ENCODE results near the gene KCNH1. TPM values are rescaled to one million over a fixed set of nuclear protein-coding genes. Genes with fewer than 3 reads are reported as not detected.

Gene KCNH1
- total RNA-seq, 2 experiments from 2014 or later: not detected

GRCh38 chr1:211111351-211111750, 22.6 kb downstream of the KCNH1 start:
- Mint-ChIP-seq H3K4me3 (no peak overlapping the region), H3K9me3 (no peaks in the 10 kb centered on the region), H3K27ac (no peak overlapping the region), H3K36me3 (ENCODE audit: low read depth) (no peaks in the 10 kb centered on the region), H3K4me1 (ENCODE audit: low read depth) (no peaks in the 10 kb centered on the region), H3K27me3 (peaks cover 16% of the 10 kb centered on the region)
- DNase-seq (no peak), ATAC-seq (no peak)
- ChIA-PET POLR2A (no interaction called here), CTCF (no interaction called here)
- intact Hi-C loops (cut with micrococcal nuclease): no loop called here
- no peak for TF ChIP-seq CTCF (IDR thresholded peaks at IDR 0.05)

DNA sequence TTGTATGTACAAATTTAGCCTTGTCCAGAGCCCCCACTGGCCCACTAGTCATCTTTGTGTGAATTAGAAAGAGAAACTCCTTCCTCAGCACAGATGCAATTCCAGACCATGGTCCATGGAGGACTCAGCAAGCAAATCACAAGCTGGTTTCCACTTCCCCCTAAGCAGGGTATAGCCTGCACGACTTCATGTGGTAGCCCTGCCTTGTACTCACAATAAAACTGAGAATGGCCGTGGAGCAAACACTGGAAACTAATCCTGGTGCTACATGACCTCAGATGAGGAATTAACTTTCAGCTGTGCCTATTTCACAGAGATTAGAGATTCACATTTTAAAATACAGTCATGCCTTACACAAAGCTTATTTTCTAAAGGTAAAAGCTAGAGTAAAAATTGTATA, 32.5 kb downstream of the KCNH1 start:
- no peak for DNase-seq
- Mint-ChIP-seq H3K36me3 (ENCODE audit: low read depth) (no peaks in the 10 kb centered on the region), H3K4me1 (ENCODE audit: low read depth) (no peaks in the 10 kb centered on the region), H3K4me3 (no peak overlapping the region), H3K9me3 (no peaks in the 10 kb centered on the region), H3K27me3 (peaks cover 3% of the 10 kb centered on the region), H3K27ac (no peak overlapping the region)
- ATAC-seq: no peak
- no peak for TF ChIP-seq CTCF (IDR thresholded peaks at IDR 0.05)
- intact Hi-C loops (cut with micrococcal nuclease): no loop called here
- ChIA-PET CTCF (no interaction called here), POLR2A (no interaction called here)

- Mint-ChIP-seq H3K27me3 (peaks cover 3% of the 10 kb centered on the region), H3K4me1 (ENCODE audit: low read depth) (no peaks in the 10 kb centered on the region), H3K36me3 (ENCODE audit: low read depth) (no peaks in the 10 kb centered on the region), H3K4me3 (no peak overlapping the region), H3K27ac (no peak overlapping the region), H3K9me3 (no peaks in the 10 kb centered on the region)
- POLR2A ChIA-PET: no interaction called here
- no peak for TF ChIP-seq CTCF (IDR thresholded peaks at IDR 0.05)
- CTCF ChIA-PET: interaction anchor here (0.5 kb wide), 1 partner anchor 556 kb away, joined by 3 read pairs; no protein-coding TSS in a partner anchor
- ATAC-seq (no peak), DNase-seq (no peak)
- intact Hi-C loops (cut with micrococcal nuclease): no loop called here
Measured at GRCh38 chr1:211099393-211099792, 34.6 kb downstream of the KCNH1 start.

DNA sequence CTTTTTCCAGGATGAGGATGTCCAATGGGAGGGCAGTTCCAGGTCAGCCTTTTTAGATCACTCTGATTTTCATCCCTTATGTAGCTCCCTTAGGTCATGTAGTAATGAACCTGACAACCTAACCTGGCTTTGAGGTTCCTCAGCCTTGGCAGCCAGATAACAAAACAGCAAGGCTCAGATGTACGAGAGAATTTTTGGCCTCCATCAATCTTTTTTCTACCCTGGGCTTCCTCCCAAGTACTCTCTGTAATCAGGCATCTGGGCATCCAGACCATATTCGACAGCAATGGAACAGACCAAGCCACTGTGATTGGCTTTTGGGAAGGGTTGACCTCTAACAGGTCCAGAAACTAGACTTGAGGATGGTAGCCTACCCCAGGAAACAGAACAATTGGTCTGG, 38.6 kb downstream of the KCNH1 start:
- ATAC-seq: no peak
- Mint-ChIP-seq H3K27ac (no peak overlapping the region), H3K36me3 (ENCODE audit: low read depth) (no peaks in the 10 kb centered on the region), H3K9me3 (no peaks in the 10 kb centered on the region), H3K27me3 (peaks cover 5% of the 10 kb centered on the region), H3K4me1 (ENCODE audit: low read depth) (no peaks in the 10 kb centered on the region), H3K4me3 (no peak overlapping the region)
- no peak for TF ChIP-seq CTCF (IDR thresholded peaks at IDR 0.05)
- ChIA-PET POLR2A (no interaction called here), CTCF (no interaction called here)
- DNase-seq: no peak
- intact Hi-C loops (cut with micrococcal nuclease): no loop called here

- H3K27ac Mint-ChIP-seq: no peak overlapping the region
- no peak for TF ChIP-seq CTCF (IDR thresholded peaks at IDR 0.05)
Measured at GRCh38 chr1:211092955-211093354, 41.0 kb downstream of the KCNH1 start.

More at GRCh38 chr1:211092955-211093354, 41.0 kb downstream of the KCNH1 start:
- intact Hi-C loops (cut with micrococcal nuclease): no loop called here
- Mint-ChIP-seq H3K27me3 (peaks cover 1% of the 10 kb centered on the region), H3K9me3 (no peaks in the 10 kb centered on the region), H3K4me1 (ENCODE audit: low read depth) (no peaks in the 10 kb centered on the region), H3K36me3 (ENCODE audit: low read depth) (no peaks in the 10 kb centered on the region), H3K4me3 (no peak overlapping the region)
- DNase-seq (no peak), ATAC-seq (no peak)
- CTCF ChIA-PET: no interaction called here
- POLR2A ChIA-PET: no interaction called here

Measured in activated CD8-positive, alpha-beta T cell treated with anti-CD3 and anti-CD28 coated beads for 36 hours (primary cell).